GM12878 (cell line): ENCODE results near the gene CDC42BPB. TPM values are rescaled to one million over a fixed set of nuclear protein-coding genes. Genes with fewer than 3 reads are reported as not detected.

Source experiments
- ATAC-seq: fragments of 200-7000 bp; cut with Tn5 transposase; 3 replicates; pipeline ENCODE4 v1.9.1; 2020; ENCODE audit warnings: mild to moderate bottlenecking, moderate library complexity
- BruUV-seq: library from RNA; stranded (reverse); fragments of 400-500 nt; replicated peaks from 2 replicates; lab custom pipeline; 2021; lab: Mats Ljungman, UMichigan
- CTCF ChIA-PET: fragments of 300-600 bp; sonication (Branson Sonifier 250); formaldehyde crosslinking; extraction: SDS; loops from one replicate; lab custom pipeline; 2021; ENCODE audit warnings: inconsistent platforms; lab: Yijun Ruan, JAX
- POLR2A ChIA-PET: fragments of 350-600 bp; formaldehyde crosslinking; extraction: SDS; loops from one replicate; lab custom pipeline; 2021; ENCODE audit warnings: inconsistent platforms; lab: Charles Lee
- RAD21 ChIA-PET: fragments of 300-600 bp; sonication (Branson Sonifier 250); formaldehyde crosslinking; loops from one replicate; lab custom pipeline; 2023; ENCODE audit warnings: antibody characterized with exemption; ENCODE audit not compliant: unreplicated experiment; lab: Charles Lee
- SMC1A ChIA-PET: fragments of 300-600 bp; sonication (Branson Sonifier 250); formaldehyde crosslinking; loops from one replicate; lab custom pipeline; 2023; ENCODE audit not compliant: unreplicated experiment, uncharacterized antibody; lab: Charles Lee
- DNase-seq: peaks from one replicate; pipeline ENCODE4 v3.0.0-alpha.2; 2011; ENCODE audit warnings: low read depth, low spot score
- FAIRE-seq: peaks from 3 replicates; lab custom pipeline; 2011; peaks lifted over from hg19 to GRCh38; lab: Jason Lieb, UNC
- H2AFZ ChIP-seq: 2 replicates; pipeline ENCODE4 v1.6.0; 2011; ENCODE audit warnings: low read depth, low read length, control low read depth; ENCODE audit not compliant: control insufficient read depth
- H3K27ac ChIP-seq: 2 replicates; pipeline ENCODE4 v1.5.1; 2011; ENCODE audit warnings: control low read depth; ENCODE audit not compliant: control insufficient read depth, insufficient read depth
- H3K27me3 ChIP-seq, 2 experiments: replicated peaks in 1 of 2; 2 replicates each; pipeline versions ENCODE4 v1.6.0 to v1.6.1; 2011; ENCODE audit warnings: low read length in 1 of 2; ENCODE audit not compliant: control insufficient read depth in 2 of 2, insufficient read depth in 2 of 2
- H3K36me3 ChIP-seq, 2 experiments: 2 replicates each; pipeline ENCODE4 v1.5.1; 2011; ENCODE audit warnings: low read length in 1 of 2; ENCODE audit not compliant: control insufficient read depth in 2 of 2, insufficient read depth in 2 of 2
- H3K4me1 ChIP-seq: 2 replicates; pipeline ENCODE4 v1.6.1; 2011; ENCODE audit warnings: mild to moderate bottlenecking, low read length, moderate library complexity, mixed read lengths; ENCODE audit not compliant: control insufficient read depth, insufficient read depth
- H3K4me2 ChIP-seq: 2 replicates; pipeline ENCODE4 v1.6.0; 2011; ENCODE audit warnings: control low read depth; ENCODE audit not compliant: control insufficient read depth, insufficient read depth
- H3K4me3 ChIP-seq: fragments of 200-600 bp; sonication (generic); 2 replicates; pipeline ENCODE4 v1.5.1; 2016
- H3K79me2 ChIP-seq: 2 replicates; pipeline ENCODE4 v1.6.0; 2011; ENCODE audit warnings: low read length; ENCODE audit not compliant: control insufficient read depth, insufficient read depth
- H3K9ac ChIP-seq: 2 replicates; pipeline ENCODE4 v1.8.0; 2011; ENCODE audit warnings: low read length, control low read depth, mixed read lengths; ENCODE audit not compliant: control insufficient read depth, insufficient read depth
- H3K9me3 ChIP-seq: replicated peaks from 3 replicates; pipeline ENCODE4 v1.5.1; 2011; ENCODE audit warnings: mild to moderate bottlenecking, low read length; ENCODE audit not compliant: control insufficient read depth, insufficient read depth
- H4K20me1 ChIP-seq: 2 replicates; pipeline ENCODE4 v1.6.0; 2011; ENCODE audit not compliant: control insufficient read depth, insufficient read depth
- BCLAF1 ChIP-seq: fragments of 450-650 bp; IDR thresholded peaks from 2 replicates; pipeline ENCODE4 v1.6.1; 2017; ENCODE audit warnings: antibody characterized with exemption, mild to moderate bottlenecking, moderate library complexity
- IRF5 ChIP-seq: fragments of 450-650 bp; IDR thresholded peaks from 2 replicates; pipeline ENCODE4 v1.6.1; 2017; ENCODE audit warnings: borderline replicate concordance
- JUNB ChIP-seq: IDR thresholded peaks from 2 replicates; pipeline ENCODE4 v1.6.1; 2016; ENCODE audit warnings: antibody characterized with exemption, mild to moderate bottlenecking
- SUZ12 ChIP-seq: fragments of 200-600 bp; sonication (generic); IDR thresholded peaks from one replicate; pipeline ENCODE4 v1.6.1; 2018; ENCODE audit warnings: antibody characterized with exemption, mild to moderate bottlenecking; ENCODE audit not compliant: unreplicated experiment
- WGBS: methylation state at CpG from one replicate; pipeline ENCODE4 v1.1.6; 2016; ENCODE audit warnings: low lambda C conversion rate; ENCODE audit not compliant: insufficient replicate concordance, insufficient coverage; ENCODE audit errors: missing lambda C conversion rate; 5-methylcytosine and 5-hydroxymethylcytosine counted together
- in situ Hi-C: fragments of 300-500 bp; cut with MboI; formaldehyde crosslinking; loops from 9 replicates; pipeline ENCODE4 v1.14.3; 2018; ENCODE audit warnings: mixed read lengths
- intact Hi-C: fragments of 100-400 bp; cut with micrococcal nuclease; formaldehyde crosslinking; loops from one replicate; pipeline ENCODE4 v1.14.2; 2022; ENCODE audit not compliant: unreplicated experiment
- polyA plus RNA-seq, 11 experiments: library from polyadenylated mRNA; depleted of rRNA in 4 of 11; unstranded in 6 of 11; stranded (reverse) in 5 of 11; fragments of >200 nt; fragmentation: Nextera tagmentation in 4 of 11; fragmentation: Illumina TruSeq in 1 of 11; extraction: Ambion mirVana in 4 of 11; extraction: Trizol in 1 of 11; gene quantifications; 1 replicate in 1 of 11; 2 replicates in 10 of 11; pipeline versions ENCODE4 v1.2.1 to v1.2.3, GENCODE V29; 2011 to 2016; ENCODE audit warnings: inconsistent platforms in 2 of 11, missing spikeins in 2 of 11, low read depth in 1 of 11
- total RNA-seq, 4 experiments: library from RNA; depleted of rRNA in 3 of 4; stranded (reverse); fragments of >200 nt in 3 of 4; fragmentation: Illumina TruSeq in 1 of 4; extraction: Trizol in 1 of 4; gene quantifications; 2 replicates each; pipeline versions ENCODE4 v1.2.1 to v1.2.3, GENCODE V29; 2013 to 2021

The CDC42BPB gene
- total and polyA plus RNA-seq, 10 of the 15 experiments (the other 5 are each of a cell fraction or from before 2014, with no cell fraction given), result 0.42 to 22.1 (median 13.3) TPM

GRCh38 chr14:103013028-103013427 is 44.3 kb downstream of the CDC42BPB start:
- ChIA-PET CTCF (no interaction called here), POLR2A (no interaction called here), RAD21 (no interaction called here), SMC1A (no interaction called here)
- DNase-seq (no peak), FAIRE-seq (no peak), ATAC-seq (no peak)
- H3K9me3 ChIP-seq, result no peaks in the 10 kb centered on the region
- H2AFZ ChIP-seq, result no peak overlapping the region
- no peaks in the 10 kb centered on the region for H4K20me1 ChIP-seq
- H3K27me3 ChIP-seq, result no peaks in the 10 kb centered on the region
- H3K4me1 ChIP-seq, result peaks cover 6% of the 10 kb centered on the region
- intact Hi-C loops, result no loop called here
- WGBS, result 75% methylated on average over 12 of the region's 12 CpGs
- no peak for TF ChIP-seq BCLAF1
- no peak overlapping the region for H3K4me3 ChIP-seq
- no peak overlapping the region for H3K27ac ChIP-seq
- H3K79me2 ChIP-seq, result peaks cover 3% of the 10 kb centered on the region
- H3K9ac ChIP-seq, result no peak overlapping the region
- BruUV-seq, result no TSS peak
- no peak overlapping the region for H3K4me2 ChIP-seq
- in situ Hi-C loops, result no loop called here
- peaks cover 0 to 3% of the 10 kb centered on the region in 2 experiments; a peak in 3 of 4 replicates for H3K36me3 ChIP-seq

- DNase-seq (no peak), FAIRE-seq (no peak), ATAC-seq (no peak)
- Histone ChIP-seq H4K20me1 (no peaks in the 10 kb centered on the region), H3K4me2 (no peak overlapping the region), H3K36me3 (peaks cover 0 to 9% of the 10 kb centered on the region in 2 experiments; a peak in 3 of 4 replicates), H3K9me3 (no peaks in the 10 kb centered on the region), H3K4me3 (no peak overlapping the region), H2AFZ (no peak overlapping the region), H3K79me2 (peaks cover 1% of the 10 kb centered on the region), H3K27me3 (no peaks in the 10 kb centered on the region), H3K4me1 (no peaks in the 10 kb centered on the region; the same call in 1 of the 2 replicates), H3K27ac (no peak overlapping the region), H3K9ac (no peak overlapping the region)
- intact Hi-C loops (no loop called here), in situ Hi-C loops (no loop called here)
- WGBS, result 51% methylated on average over 2 of the region's 2 CpGs
- POLR2A ChIA-PET, result no interaction called here
- TF ChIP-seq JUNB (no peak), IRF5 (no peak), SUZ12 (no peak)
- BruUV-seq, result no TSS peak
- SMC1A ChIA-PET, result no interaction called here
- CTCF ChIA-PET, result no interaction called here
- RAD21 ChIA-PET, result interaction anchor here (0.8 kb wide), 1 partner anchor 282 kb away, joined by 3 read pairs; no protein-coding TSS in a partner anchor
These were observed 47.8 kb downstream of the CDC42BPB start for GRCh38 chr14:103009559-103009958.
